MG63 (cell line): ENCODE results near the gene PRKAG2. TPM values are rescaled to one million over a fixed set of nuclear protein-coding genes. Genes with fewer than 3 reads are reported as not detected.

Experiments
- DNase-seq: peaks from one replicate; pipeline ENCODE4 v3.0.0-alpha.2; 2020
- H3K27me3 ChIP-seq: fragments of 250-450 bp; sonication (Bioruptor Pico); 2 replicates; pipeline ENCODE4 v1.5.1; 2020; ENCODE audit warnings: mild to moderate bottlenecking, moderate library complexity
- H3K36me3 ChIP-seq: fragments of 250-450 bp; sonication (Bioruptor Pico); 2 replicates; pipeline ENCODE4 v1.5.1; 2020; ENCODE audit warnings: mild to moderate bottlenecking, moderate library complexity
- H3K4me3 ChIP-seq: fragments of 250-450 bp; sonication (Bioruptor Pico); 2 replicates; pipeline ENCODE4 v1.5.1; 2020; ENCODE audit warnings: mild to moderate bottlenecking, moderate library complexity
- H3K9me3 ChIP-seq: fragments of 250-450 bp; sonication (Bioruptor Pico); 2 replicates; pipeline ENCODE4 v1.5.1; 2020; ENCODE audit warnings: mild to moderate bottlenecking, moderate library complexity
- total RNA-seq: library from RNA; depleted of rRNA; stranded (reverse); fragments of >200 nt; shearing (Covaris generic); gene quantifications from 2 replicates; pipeline ENCODE4 v1.2.3, GENCODE V29; 2014; ENCODE audit warnings: low replicate concordance

The PRKAG2 gene
- total RNA-seq, 1 experiment from 2014 or later, result 15.2 TPM

DNA sequence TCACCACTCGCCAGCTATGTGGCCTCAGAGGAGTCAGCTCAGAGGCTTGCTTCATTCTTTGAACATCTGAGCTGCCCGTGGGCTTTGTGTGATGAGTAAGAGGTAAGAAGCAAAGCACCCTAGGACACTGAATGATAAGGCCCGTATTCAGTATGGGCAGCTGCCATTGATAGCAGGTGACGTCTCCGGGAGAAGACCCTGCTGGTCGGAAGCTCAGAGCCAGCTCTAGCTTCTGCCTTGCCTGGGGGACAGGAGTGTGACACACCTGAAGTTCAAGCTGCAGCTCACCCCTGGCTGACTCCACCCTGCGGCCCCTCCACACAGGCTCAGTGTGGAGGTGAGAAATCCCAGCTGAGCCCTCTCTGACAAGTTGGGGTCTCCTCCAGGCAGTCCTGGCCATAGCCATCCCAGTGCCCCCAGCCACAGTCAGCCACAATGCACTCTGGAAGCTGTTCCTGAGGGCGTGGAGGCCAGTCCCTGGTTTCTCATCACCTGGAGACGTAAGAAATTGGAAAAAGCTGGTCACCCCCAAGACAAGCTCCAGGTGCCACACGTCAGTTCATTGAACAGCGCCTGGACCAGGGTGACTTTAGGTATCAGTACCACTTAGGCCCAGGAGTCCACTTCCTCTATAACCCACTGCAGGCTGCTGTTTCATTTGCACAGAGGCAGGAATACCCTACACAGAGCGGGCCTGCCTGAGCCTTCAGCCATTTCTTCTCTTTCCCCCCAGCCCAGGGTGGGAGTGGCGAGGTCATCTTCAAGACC, 192.3 kb downstream of the PRKAG2 start:
- Histone ChIP-seq H3K9me3 (no peaks in the 10 kb centered on the region), H3K4me3 (no peak overlapping the region), H3K36me3 (no peaks in the 10 kb centered on the region), H3K27me3 (no peaks in the 10 kb centered on the region)
- no peak for DNase-seq

DNA sequence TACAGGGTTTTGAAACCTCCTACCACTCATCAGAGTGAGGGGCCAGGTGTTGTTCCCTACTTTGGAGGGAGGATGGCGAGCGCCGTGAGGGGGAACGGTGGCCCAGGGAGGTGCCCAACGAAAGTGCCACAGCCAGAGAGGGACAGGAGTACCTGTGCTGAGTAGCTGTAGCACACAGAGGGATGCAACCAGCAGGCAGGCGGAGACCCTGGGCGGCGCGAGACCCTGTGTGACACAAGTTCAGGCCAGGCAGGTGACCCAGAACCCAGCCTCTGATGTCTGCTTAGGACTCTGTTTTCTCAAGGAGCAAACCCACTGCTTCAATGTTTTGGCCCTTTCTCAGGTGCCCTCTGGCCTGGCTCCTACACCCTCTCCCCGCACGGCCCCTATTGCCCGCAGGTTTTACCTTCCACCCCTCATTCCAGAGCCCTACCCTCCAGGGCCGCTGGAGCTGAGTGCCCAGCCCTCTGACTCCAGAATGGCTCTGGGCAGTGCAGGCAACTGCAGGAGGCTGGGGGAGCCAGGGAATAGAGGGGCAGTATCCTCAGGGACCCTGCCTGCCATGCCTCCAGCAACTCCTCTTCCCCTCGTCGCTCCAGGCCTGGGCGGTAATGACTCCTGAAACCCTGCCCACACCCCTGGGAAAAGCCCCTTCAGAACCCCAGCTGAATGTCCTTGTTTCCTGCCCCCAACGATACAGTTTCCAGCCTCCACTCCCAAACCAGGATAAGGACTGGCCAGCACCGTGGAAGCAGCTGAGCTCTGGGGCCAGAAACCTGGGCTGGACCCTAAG, 193.1 kb downstream of the PRKAG2 start:
- no peak for DNase-seq

DNA sequence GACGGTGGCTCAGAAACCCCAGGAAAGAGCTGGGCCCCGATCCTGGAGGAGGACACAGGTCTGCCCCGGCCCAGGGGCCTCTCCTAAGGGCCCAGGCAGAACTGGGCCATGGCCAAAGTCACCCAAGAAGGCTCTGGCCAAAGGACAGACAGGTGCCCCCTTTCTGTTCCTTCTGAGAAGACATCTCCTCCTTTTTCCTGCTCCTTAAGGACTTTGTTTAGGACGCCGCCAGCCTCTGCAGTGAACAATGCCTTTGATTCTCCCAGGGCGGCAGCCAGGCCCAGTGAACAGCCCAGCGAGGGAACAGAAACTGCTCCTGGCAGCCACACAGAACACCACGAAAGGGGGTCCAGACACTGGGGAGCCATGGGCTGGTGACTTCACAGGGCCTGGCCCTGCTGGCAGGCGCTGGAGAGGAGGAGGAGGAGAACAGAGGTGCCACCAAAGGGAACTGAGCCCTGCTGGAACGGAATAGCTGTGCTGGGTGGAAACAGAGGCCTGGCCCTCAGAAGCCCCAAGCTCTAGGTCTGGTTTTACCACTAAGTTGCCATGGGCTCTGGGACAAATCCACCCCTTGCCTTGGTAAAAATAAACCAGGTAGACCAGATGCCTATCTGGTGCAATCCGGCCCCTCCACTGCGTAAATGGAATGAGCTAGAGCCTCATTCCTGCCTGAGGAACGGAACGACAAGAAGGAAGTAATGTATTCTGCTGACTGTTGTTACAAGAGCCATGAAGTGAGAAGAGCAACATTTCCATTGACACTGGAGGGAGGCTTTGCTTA, 193.9 kb downstream of the PRKAG2 start:
- Histone ChIP-seq H3K36me3 (no peaks in the 10 kb centered on the region), H3K9me3 (no peaks in the 10 kb centered on the region), H3K27me3 (no peaks in the 10 kb centered on the region), H3K4me3 (no peak overlapping the region)
- no peak for DNase-seq

More for the DNA sequence above, 193.1 kb downstream of the PRKAG2 start:
- H3K4me3 ChIP-seq, result no peak overlapping the region
- no peaks in the 10 kb centered on the region for H3K9me3 ChIP-seq
- no peaks in the 10 kb centered on the region for H3K36me3 ChIP-seq
- H3K27me3 ChIP-seq, result no peaks in the 10 kb centered on the region

- Histone ChIP-seq H3K4me3 (no peak overlapping the region), H3K27me3 (no peaks in the 10 kb centered on the region), H3K36me3 (no peaks in the 10 kb centered on the region), H3K9me3 (no peaks in the 10 kb centered on the region)
- DNase-seq, result no peak
Observed at GRCh38 chr7:151681726-151682125, 195.2 kb downstream of the PRKAG2 start.

DNA sequence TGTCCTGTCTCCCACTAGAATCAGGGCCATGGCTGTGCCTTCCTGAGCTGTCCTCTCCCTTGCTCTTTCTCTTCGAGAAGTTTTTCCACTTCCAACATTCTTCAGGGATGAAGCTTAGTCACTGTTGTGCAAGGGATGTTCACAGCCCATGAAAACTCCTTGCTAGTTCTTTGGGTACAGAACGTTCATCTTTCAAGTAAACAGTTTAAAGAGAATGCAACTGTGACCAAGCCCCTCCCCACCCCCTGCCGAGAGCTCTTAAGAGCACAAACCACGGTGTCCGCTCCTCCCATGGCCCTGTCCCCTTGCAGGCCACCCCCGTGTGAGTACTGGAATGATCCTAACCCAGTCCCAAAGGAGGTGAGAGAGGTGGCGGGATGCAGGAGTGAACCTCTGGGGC, 196.1 kb downstream of the PRKAG2 start:
- Histone ChIP-seq H3K36me3 (no peaks in the 10 kb centered on the region), H3K9me3 (no peaks in the 10 kb centered on the region), H3K27me3 (no peaks in the 10 kb centered on the region), H3K4me3 (no peak overlapping the region)
- no peak for DNase-seq

DNA sequence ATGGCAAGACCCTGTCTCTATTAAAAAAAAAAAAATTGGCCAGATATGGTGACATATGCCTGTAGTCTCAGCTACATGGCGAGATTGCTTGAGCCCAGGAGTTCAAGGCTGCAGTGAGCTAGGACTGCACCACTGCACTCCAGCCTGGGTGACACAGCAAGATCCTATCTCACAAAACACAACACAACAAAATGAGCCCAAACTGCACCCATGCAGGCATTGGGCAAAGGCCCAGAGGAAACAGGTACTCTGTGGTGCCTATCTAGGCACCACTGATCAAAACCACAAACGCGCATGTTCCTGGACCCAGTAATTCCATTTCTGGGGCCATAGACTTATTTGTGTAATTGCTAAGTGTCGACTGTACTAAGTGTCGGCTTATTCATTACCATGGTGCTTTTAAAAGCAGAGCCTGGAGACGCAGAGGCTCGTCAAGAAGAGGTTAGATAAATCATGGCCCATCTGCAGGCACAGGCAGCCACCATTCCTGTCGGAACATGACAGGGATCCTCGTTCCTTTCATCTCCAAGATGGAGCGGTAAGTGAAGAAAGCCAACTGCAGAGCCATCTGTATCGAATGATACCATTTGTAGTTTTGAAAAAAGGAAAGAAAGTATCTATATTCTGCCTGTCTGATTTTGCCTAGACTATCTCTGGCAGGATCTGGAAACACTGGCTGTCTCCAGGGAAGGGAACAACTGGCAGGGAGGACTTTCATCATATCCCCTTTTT, 196.9 kb downstream of the PRKAG2 start:
- DNase-seq, result no peak
- H3K4me3 ChIP-seq, result no peak overlapping the region
- H3K9me3 ChIP-seq, result no peaks in the 10 kb centered on the region
- no peaks in the 10 kb centered on the region for H3K36me3 ChIP-seq
- H3K27me3 ChIP-seq, result no peaks in the 10 kb centered on the region

DNA sequence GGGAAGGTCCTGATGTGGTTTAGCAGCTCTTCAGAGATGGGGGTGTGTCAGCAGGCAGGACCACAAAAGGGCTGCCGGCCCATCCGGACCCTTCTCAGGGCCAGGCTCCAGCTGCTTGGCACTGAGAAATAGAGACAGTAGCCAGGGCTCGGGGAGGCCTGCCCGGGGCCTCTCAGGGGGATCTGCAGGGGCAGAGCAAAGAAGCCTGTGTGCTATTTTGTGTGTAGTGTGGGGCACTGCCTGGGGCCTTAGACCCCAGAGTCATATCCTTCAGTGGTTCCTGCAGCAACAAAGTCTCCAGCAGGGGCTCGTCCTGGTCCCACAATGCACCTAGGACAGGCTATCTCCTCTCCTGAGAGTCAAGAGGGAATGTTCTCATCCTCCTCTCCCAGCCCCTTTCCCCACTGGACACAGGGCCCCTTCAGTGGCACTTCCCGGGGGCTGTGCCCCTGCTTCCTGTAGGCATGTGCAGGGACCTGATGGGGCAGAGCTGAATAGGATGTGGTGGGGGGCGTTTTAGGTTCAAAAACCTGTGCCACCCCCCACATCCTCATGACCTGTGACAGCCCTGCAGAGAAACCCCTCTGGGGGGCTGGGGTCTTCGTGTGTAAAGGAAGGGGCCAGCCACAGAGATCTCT, 197.7 kb downstream of the PRKAG2 start:
- Histone ChIP-seq H3K27me3 (no peaks in the 10 kb centered on the region), H3K36me3 (no peaks in the 10 kb centered on the region), H3K4me3 (no peak overlapping the region), H3K9me3 (no peaks in the 10 kb centered on the region)
- no peak for DNase-seq

DNA sequence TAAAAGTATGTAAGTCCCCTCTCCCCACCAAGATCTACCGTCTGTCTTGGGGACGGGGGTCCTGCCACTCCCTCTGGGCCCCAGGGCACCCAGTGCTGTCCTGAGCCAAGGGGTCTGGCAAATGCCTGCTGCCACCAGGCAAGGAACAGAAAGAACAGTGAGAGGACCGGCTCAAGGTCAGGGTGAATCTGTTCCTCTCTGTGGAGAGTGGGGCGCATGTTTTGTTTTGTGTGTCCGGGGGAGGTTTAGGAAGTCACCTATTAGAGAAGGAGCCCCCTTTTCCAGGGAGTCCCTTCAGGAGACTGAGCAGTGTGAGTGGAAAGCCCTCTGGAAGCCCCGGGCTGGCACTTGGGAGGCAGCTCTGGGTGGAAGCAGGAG, 198.7 kb downstream of the PRKAG2 start:
- Histone ChIP-seq H3K27me3 (no peaks in the 10 kb centered on the region), H3K9me3 (no peaks in the 10 kb centered on the region), H3K4me3 (no peak overlapping the region), H3K36me3 (no peaks in the 10 kb centered on the region)
- DNase-seq, result no peak

DNA sequence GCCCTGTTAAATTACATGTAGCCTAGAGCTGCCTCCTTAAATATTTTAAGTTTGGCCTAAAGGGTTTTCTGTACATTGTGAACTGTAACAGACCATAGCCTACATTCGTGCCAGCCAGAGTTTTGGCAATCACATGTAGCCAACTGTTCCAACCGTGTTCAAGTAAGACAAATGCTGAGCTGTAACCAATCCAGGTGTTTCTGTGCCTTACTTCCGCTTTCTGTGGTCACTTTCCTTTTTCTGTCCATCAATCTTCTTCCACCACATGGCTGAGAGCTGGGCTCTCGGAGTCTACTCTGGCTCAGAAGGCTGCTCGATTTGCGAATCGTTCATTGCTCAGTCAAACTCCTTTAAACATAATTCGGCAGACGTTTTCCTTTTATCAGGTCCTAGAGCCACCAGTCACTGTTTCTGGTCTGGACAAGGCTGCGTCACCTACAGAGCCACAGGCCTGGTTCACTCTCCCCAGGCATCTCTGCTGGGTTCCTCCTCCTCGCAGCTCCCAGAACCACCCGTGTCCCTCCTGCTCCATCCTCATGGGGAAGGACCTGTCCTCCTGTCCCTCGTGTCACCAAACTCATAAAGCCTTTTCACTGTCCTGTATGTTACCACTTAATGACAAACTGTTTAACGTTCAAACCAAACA, 199.2 kb downstream of the PRKAG2 start:
- no peak for DNase-seq
- H3K4me3 ChIP-seq, result no peak overlapping the region
- H3K36me3 ChIP-seq, result no peaks in the 10 kb centered on the region
- H3K27me3 ChIP-seq, result no peaks in the 10 kb centered on the region
- H3K9me3 ChIP-seq, result no peaks in the 10 kb centered on the region

GRCh38 chr7:151676759-151677158, 200.2 kb downstream of the PRKAG2 start:
- Histone ChIP-seq H3K36me3 (no peaks in the 10 kb centered on the region), H3K4me3 (no peak overlapping the region), H3K9me3 (no peaks in the 10 kb centered on the region), H3K27me3 (no peaks in the 10 kb centered on the region)
- DNase-seq, result no peak

DNA sequence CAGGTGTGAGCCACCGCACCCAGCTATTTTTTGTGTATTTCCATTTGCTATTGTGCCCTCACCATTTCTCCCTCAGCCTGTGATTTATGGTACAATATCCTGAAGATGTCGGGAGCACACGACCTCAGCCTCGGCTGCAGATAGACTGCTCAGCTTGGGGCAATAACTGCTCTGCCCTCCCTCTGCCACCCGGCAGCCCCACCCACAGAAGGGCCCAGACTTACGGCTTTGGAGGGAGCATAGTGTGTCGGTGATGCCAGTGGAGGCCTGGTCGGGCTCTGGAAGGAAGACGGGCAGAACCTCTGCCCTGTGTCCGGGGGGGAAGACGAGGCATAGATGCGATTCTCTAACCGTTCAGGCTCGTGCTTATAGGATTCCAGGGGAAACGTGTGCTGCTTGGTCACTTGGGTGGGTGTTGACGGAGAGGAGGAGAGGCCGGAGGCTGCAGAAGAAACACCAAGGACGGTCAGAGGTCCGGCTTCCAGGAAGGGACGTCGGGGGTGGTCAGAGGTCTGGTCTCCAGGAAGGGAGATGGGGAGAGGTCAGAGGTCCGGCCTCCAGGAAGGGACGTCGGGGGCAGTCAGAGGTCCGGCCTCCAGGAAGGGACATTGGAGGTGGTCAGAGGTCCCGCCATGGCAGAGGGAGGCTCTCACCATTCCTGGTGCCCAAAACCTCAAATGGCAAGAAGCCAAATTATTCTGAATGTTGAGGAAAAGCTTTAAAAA, 201.6 kb downstream of the PRKAG2 start:
- no peaks in the 10 kb centered on the region for H3K9me3 ChIP-seq
- no peak overlapping the region for H3K4me3 ChIP-seq
- DNase-seq, result no peak
- no peaks in the 10 kb centered on the region for H3K27me3 ChIP-seq
- no peaks in the 10 kb centered on the region for H3K36me3 ChIP-seq

DNA sequence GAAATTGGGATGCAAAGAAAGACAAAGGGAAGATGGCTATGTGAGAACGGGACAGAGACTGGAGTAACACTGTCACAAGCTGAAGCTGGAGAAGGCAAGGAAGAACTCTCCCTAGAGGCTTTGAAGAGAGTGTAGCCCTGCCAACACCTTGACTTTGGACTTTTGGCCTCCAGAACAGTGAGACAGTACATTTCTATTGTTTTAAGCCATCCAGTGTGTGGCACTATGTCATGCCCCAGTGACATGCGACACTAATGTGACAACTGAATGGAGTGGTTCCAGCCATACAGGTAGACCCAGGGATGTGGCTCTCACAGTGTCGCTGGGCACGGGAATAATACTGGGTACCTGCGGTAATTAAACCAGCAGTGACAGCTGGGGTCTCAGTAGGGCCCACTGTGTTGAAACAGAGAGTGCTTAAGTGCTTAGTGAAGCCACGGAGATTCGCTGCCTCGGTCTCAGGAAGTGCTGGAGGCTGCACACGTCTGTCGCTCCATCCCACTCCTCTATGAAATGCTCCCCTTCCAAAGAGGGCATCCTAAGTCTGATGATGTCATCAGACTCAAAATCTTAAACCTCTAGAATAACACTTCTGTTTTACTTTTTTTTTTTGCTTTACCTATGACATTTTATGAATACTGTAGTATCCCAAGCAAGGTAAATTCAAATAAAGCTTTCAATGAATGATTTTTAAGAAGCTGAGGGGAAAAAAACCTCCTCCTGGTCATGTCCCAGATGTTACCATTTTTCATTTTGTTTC, 202.6 kb downstream of the PRKAG2 start:
- H3K36me3 ChIP-seq, result no peaks in the 10 kb centered on the region
- no peak for DNase-seq
- no peaks in the 10 kb centered on the region for H3K9me3 ChIP-seq
- no peak overlapping the region for H3K4me3 ChIP-seq
- H3K27me3 ChIP-seq, result no peaks in the 10 kb centered on the region

DNA sequence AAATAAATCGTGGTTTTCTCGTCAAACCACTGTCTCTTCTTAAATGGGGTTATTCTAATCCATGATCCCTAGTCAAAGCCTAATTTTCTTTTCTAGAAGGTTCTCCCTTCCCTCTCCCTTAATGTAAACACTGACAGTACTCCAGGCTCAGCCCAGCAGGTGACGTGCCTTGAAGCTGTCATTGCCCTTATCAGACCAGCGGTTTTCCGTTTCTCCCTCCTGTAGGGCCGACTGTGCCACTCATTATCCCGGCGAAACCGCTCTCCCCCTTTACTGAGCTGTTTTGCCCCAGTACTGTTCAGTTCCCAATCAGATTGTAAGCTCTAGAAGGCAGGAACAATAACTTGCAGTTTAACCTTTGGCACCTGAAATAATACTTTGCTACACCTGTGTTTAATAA, 203.7 kb downstream of the PRKAG2 start:
- H3K9me3 ChIP-seq, result no peaks in the 10 kb centered on the region
- H3K27me3 ChIP-seq, result no peaks in the 10 kb centered on the region
- no peak overlapping the region for H3K4me3 ChIP-seq
- no peak for DNase-seq
- no peaks in the 10 kb centered on the region for H3K36me3 ChIP-seq

- Histone ChIP-seq H3K27me3 (no peaks in the 10 kb centered on the region), H3K36me3 (no peaks in the 10 kb centered on the region), H3K4me3 (no peak overlapping the region), H3K9me3 (no peaks in the 10 kb centered on the region)
- DNase-seq, result no peak
Observed at GRCh38 chr7:151672716-151673115, 204.2 kb downstream of the PRKAG2 start.

- no peaks in the 10 kb centered on the region for H3K9me3 ChIP-seq
- no peaks in the 10 kb centered on the region for H3K27me3 ChIP-seq
- H3K4me3 ChIP-seq, result no peak overlapping the region
- no peak for DNase-seq
- no peaks in the 10 kb centered on the region for H3K36me3 ChIP-seq
Observed at GRCh38 chr7:151671514-151671913, 205.4 kb downstream of the PRKAG2 start.
